ENCODE data around the gene ZBTB3. TPM values are rescaled to one million over a fixed set of nuclear protein-coding genes. Genes with fewer than 3 reads are reported as not detected.

Gene ZBTB3
- total RNA-seq, 1 experiment from 2014 or later, result 7.1 TPM

DNA sequence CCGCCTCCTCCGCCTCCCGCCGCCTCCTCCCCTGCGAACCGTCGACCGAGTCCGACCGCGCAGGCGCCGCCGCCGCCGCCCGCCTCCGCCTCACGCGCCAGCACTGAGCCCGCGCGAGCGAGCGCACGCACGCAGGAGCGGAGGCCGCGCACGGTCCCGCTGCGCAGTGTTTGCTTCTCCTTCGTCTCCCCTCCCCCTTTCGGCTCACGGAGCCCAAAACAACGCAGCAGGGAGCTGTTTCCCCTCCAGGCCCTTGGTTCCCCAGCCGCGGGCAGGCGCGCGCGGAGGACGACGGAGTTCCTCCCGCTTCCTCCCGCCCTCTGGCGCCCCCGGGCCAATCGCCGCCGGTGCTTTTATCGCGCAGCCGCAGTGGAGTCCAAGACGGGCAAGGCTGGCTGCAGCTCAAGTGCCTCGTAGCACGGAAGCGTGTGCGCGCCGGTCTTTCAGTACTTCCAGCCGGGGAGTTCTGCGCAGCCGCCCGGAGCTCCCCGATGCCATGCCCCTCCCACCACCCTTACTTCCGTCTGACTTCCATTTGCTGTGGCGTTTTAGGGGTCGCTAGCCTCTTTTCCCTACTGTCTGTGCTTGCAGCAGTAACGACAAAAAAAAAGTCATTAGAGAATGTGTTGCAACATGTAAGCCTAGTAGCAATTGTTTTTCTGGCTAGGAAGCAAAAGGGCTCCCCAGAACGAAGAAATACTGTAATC is 26.6 kb downstream of the ZBTB3 start, which contains the start of gene HNRNPUL2:
TSS of gene HNRNPUL2 (minus strand) at position 293 of the 707 bp plus-strand sequence. CDS start 301 bp downstream, outside the sequence.
- Mint-ChIP-seq H3K36me3 (ENCODE audit: insufficient read depth, unreplicated experiment) (peaks cover 64% of the 10 kb centered on the region), H3K27me3 (ENCODE audit: insufficient read depth, unreplicated experiment) (no peaks in the 10 kb centered on the region), H3K4me1 (ENCODE audit: insufficient read depth, unreplicated experiment) (peaks cover 16% of the 10 kb centered on the region), H3K4me3 (ENCODE audit: unreplicated experiment) (peak within 1 kb of the TSS; percentile 92), H3K27ac (ENCODE audit: low read depth, unreplicated experiment) (peak within 1 kb of the TSS; percentile 97), H3K9me3 (ENCODE audit: unreplicated experiment) (no peaks in the 10 kb centered on the region)
- POLR2A ChIA-PET, result interaction anchor here (0.6 to 10.3 kb wide), 45 partner anchors 11 to 1500 kb away, joined by 3 to 197 read pairs (median 8); partner anchors contain the start of genes AHNAK, B3GAT3, BSCL2 and C11orf98
- TF ChIP-seq, protein P1, sequence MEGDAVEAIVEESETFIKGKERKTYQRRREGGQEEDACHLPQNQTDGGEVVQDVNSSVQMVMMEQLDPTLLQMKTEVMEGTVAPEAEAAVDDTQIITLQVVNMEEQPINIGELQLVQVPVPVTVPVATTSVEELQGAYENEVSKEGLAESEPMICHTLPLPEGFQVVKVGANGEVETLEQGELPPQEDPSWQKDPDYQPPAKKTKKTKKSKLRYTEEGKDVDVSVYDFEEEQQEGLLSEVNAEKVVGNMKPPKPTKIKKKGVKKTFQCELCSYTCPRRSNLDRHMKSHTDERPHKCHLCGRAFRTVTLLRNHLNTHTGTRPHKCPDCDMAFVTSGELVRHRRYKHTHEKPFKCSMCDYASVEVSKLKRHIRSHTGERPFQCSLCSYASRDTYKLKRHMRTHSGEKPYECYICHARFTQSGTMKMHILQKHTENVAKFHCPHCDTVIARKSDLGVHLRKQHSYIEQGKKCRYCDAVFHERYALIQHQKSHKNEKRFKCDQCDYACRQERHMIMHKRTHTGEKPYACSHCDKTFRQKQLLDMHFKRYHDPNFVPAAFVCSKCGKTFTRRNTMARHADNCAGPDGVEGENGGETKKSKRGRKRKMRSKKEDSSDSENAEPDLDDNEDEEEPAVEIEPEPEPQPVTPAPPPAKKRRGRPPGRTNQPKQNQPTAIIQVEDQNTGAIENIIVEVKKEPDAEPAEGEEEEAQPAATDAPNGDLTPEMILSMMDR (IDR thresholded peaks at IDR 0.05; ENCODE audit: unreplicated experiment), result no peak
- DNase-seq (ENCODE audit: unreplicated experiment), result peak; percentile 97
- intact Hi-C loops (cut with micrococcal nuclease), result no loop called here
- BruUV-seq (replicated peaks), result no TSS peak
- CTCF ChIA-PET, result interaction anchor here (0.6 to 3.1 kb wide), 8 partner anchors 26 to 333 kb away, joined by 3 to 22 read pairs (median 4); partner anchors contain the start of gene ZBTB3

- no peaks in the 10 kb centered on the region for H3K9me3 Mint-ChIP-seq (ENCODE audit: unreplicated experiment)
- H3K27me3 Mint-ChIP-seq (ENCODE audit: insufficient read depth, unreplicated experiment), result no peaks in the 10 kb centered on the region
- CTCF ChIA-PET, result interaction anchor here (0.6 to 3.1 kb wide), 5 partner anchors 27 to 228 kb away, joined by 3 to 22 read pairs (median 3); partner anchors contain the start of gene ZBTB3
- intact Hi-C loops (cut with micrococcal nuclease), result no loop called here
- peak overlapping the region; percentile 92 for H3K4me3 Mint-ChIP-seq (ENCODE audit: unreplicated experiment)
- TF ChIP-seq, protein P1 (IDR thresholded peaks at IDR 0.05; ENCODE audit: unreplicated experiment), result no peak
- TSS peak; percentile 18 for BruUV-seq (replicated peaks)
- no peak for DNase-seq (ENCODE audit: unreplicated experiment)
- H3K4me1 Mint-ChIP-seq (ENCODE audit: insufficient read depth, unreplicated experiment), result peaks cover 16% of the 10 kb centered on the region
- POLR2A ChIA-PET, result interaction anchor here (0.7 to 10.3 kb wide), 35 partner anchors 11 to 1500 kb away, joined by 3 to 197 read pairs (median 13); partner anchors contain the start of genes AHNAK, B3GAT3, BSCL2 and C11orf98
- peak overlapping the region; percentile 97 for H3K27ac Mint-ChIP-seq (ENCODE audit: low read depth, unreplicated experiment)
- H3K36me3 Mint-ChIP-seq (ENCODE audit: insufficient read depth, unreplicated experiment), result peaks cover 64% of the 10 kb centered on the region
These were observed 27.1 kb downstream of the ZBTB3 start for GRCh38 chr11:62726915-62727164.

- BruUV-seq (replicated peaks), result no TSS peak
- ChIA-PET CTCF (interaction anchor here (0.7 to 3.1 kb wide), 3 partner anchors 21 to 58 kb away, joined by 3 to 22 read pairs (median 3); no protein-coding TSS in a partner anchor), POLR2A (interaction anchor here (0.6 to 10.3 kb wide), 30 partner anchors 14 to 1501 kb away, joined by 3 to 197 read pairs (median 19); partner anchors contain the start of genes AHNAK, B3GAT3, BSCL2 and C11orf98)
- Mint-ChIP-seq H3K4me1 (ENCODE audit: insufficient read depth, unreplicated experiment) (peaks cover 16% of the 10 kb centered on the region), H3K9me3 (ENCODE audit: unreplicated experiment) (no peaks in the 10 kb centered on the region), H3K36me3 (ENCODE audit: insufficient read depth, unreplicated experiment) (peaks cover 64% of the 10 kb centered on the region), H3K27me3 (ENCODE audit: insufficient read depth, unreplicated experiment) (no peaks in the 10 kb centered on the region), H3K27ac (ENCODE audit: low read depth, unreplicated experiment) (peak overlapping the region; percentile 97), H3K4me3 (ENCODE audit: unreplicated experiment) (peak overlapping the region; percentile 92)
- DNase-seq (ENCODE audit: unreplicated experiment), result no peak
- intact Hi-C loops (cut with micrococcal nuclease), result no loop called here
- TF ChIP-seq, protein P1 (IDR thresholded peaks at IDR 0.05; ENCODE audit: unreplicated experiment), result no peak
These were observed 27.6 kb downstream of the ZBTB3 start for GRCh38 chr11:62726156-62726914.

- peaks cover 16% of the 10 kb centered on the region for H3K4me1 Mint-ChIP-seq (ENCODE audit: insufficient read depth, unreplicated experiment)
- peak; percentile 47 for DNase-seq (ENCODE audit: unreplicated experiment)
- H3K4me3 Mint-ChIP-seq (ENCODE audit: unreplicated experiment), result peak overlapping the region; percentile 92
- H3K27ac Mint-ChIP-seq (ENCODE audit: low read depth, unreplicated experiment), result peak overlapping the region; percentile 97
- H3K9me3 Mint-ChIP-seq (ENCODE audit: unreplicated experiment), result no peaks in the 10 kb centered on the region
- CTCF ChIA-PET, result interaction anchor here (0.7 to 3.1 kb wide), 3 partner anchors 20 to 58 kb away, joined by 3 to 22 read pairs (median 3); no protein-coding TSS in a partner anchor
- no peaks in the 10 kb centered on the region for H3K27me3 Mint-ChIP-seq (ENCODE audit: insufficient read depth, unreplicated experiment)
- no TSS peak for BruUV-seq (replicated peaks)
- TF ChIP-seq, protein P1 (IDR thresholded peaks at IDR 0.05; ENCODE audit: unreplicated experiment), result no peak
- peaks cover 70% of the 10 kb centered on the region for H3K36me3 Mint-ChIP-seq (ENCODE audit: insufficient read depth, unreplicated experiment)
- POLR2A ChIA-PET, result interaction anchor here (0.7 to 10.3 kb wide), 18 partner anchors 13 to 156 kb away, joined by 3 to 197 read pairs (median 37); partner anchors contain the start of genes B3GAT3, BSCL2, C11orf98 and CSKMT
- intact Hi-C loops (cut with micrococcal nuclease), result no loop called here
These were observed 28.3 kb downstream of the ZBTB3 start for GRCh38 chr11:62725646-62726045.

Data from MCF 10A (cell line).